Stimulated activated CD8-positive, alpha-beta memory T cell treated with anti-CD3 and anti-CD28 coated beads, Interleukin-7, amount 100 ng/mL, for 4 hours (primary cell): ENCODE data around the gene LBHD2.
"Not testable (repeated sequence)": the region's sequence is repeated elsewhere in the genome, so short reads cannot be mapped to it uniquely, and the experiment has no call there.

Experiments
- DNase-seq, 2 donors: peaks; one replicate each; pipeline ENCODE4 v3.0.0-alpha.2; 2020; ENCODE audit warnings: low read depth in 2 of 2

The LBHD2 gene

DNA sequence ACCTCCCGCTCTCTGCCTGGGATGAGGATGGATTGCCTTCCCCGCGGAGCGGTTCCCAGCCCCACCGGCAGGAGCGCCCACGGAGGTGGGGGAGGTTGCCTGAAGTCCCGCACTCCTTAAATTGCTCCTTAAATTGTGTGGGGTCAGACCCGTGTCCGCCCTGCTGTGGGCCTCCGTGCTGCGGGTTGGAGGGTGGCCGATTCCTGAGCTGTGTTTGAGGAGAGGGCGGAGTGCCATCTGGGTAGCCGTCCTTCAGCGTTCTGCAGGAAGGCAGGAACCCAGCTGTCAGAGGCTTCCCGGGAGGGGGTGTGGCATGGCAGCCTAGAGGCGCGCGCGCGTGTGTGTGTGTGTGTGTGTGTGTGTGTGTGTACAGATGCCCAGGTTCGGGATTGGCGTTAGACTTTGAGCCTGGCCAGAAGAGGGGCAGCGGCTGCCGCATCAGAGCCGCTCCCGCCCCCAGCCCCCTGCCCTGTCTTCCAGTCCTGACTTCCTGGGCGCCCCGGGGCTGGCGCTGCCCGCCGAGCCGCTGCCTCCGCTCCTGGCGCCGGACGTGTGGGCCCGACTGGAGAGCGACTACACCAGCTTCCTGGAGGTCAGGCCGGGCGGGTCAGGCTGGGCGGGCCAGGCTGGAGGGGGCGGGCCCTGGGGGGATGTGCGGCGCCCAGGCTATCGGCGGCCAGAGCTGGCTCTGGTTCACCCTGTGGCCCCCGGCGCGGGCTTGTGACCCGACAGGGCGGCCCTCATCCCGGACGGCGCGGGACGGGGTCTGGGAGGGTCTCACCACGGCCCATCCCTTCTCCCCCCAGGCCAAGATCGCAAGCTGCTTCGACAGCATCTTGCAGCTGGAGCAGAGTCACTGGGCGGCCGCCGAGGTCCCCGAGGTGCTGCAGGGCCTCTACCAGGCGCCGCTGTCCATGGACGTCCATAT lies 19.7 kb downstream of the LBHD2 start:
- DNase-seq: no peak

- DNase-seq: no peak
Observed at GRCh38 chr14:103104389-103104653, 20.3 kb downstream of the LBHD2 start.

DNA sequence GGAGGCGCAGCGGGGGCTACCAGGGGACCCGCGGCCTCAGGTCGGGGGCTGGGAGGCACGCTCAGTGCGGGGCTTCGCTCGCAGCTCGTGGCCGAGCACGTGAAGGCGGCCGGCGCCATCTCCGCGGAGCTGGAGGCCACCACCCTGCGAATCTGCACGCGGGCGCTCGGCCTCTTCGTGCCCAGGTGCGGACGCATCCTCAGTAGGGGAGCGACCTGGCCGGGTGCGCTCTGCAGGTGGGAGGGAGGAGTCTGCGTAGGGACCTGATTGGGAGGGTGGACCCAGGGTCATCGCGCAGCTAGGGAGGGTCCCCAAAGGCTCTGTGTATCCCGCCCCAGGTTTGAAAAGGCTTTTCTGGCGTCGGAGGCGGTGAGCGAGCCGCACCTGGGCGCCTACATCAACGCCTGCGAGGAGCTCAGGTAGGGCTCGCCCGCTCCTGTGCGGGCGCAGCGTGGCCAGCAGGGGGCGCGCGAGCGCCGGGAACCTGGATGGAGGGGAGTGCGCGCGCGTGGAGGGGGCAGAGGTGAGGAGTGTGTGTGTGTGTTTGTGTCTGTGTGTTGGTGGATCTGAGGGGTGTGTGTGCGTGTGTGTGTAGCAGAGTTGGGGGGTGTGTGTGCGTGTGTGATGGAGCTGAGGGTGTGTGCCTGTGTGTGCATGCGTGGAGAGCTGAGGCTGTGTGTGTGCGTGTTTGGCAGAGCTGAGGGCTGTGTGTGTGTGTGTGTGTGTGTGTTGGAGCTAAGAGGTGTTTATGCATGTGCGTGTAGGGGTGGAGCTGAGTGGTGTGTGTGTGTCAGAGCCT lies 20.8 kb downstream of the LBHD2 start:
- DNase-seq: peak; percentile 34 to 58

GRCh38 chr14:103105580-103106150 lies 21.7 kb downstream of the LBHD2 start:
- no peak for DNase-seq

DNA sequence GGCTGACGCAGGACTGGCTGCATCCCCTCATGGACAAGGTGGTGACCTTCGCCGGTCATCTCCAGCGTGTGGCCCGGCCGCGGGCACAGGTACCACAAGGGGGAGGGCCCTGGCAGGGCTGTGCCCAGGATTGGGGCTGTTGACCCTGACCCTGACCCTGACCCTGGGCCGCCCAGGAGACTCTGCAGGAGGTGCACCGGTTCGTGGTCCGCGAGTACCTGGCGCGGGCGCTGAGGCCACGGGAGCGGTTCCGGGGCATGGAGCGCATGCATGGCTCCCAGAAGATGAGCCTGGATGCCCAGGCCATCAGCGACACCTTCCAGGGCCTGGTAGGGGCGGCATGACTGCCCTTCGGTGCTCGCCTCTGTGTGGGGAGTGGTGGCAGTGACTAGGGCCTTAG lies 23.4 kb downstream of the LBHD2 start:
- DNase-seq: no peak

GRCh38 chr14:103107941-103108748 lies 24.1 kb downstream of the LBHD2 start:
- DNase-seq: no peak

GRCh38 chr14:103108749-103109207 lies 24.8 kb downstream of the LBHD2 start:
- no peak for DNase-seq

DNA sequence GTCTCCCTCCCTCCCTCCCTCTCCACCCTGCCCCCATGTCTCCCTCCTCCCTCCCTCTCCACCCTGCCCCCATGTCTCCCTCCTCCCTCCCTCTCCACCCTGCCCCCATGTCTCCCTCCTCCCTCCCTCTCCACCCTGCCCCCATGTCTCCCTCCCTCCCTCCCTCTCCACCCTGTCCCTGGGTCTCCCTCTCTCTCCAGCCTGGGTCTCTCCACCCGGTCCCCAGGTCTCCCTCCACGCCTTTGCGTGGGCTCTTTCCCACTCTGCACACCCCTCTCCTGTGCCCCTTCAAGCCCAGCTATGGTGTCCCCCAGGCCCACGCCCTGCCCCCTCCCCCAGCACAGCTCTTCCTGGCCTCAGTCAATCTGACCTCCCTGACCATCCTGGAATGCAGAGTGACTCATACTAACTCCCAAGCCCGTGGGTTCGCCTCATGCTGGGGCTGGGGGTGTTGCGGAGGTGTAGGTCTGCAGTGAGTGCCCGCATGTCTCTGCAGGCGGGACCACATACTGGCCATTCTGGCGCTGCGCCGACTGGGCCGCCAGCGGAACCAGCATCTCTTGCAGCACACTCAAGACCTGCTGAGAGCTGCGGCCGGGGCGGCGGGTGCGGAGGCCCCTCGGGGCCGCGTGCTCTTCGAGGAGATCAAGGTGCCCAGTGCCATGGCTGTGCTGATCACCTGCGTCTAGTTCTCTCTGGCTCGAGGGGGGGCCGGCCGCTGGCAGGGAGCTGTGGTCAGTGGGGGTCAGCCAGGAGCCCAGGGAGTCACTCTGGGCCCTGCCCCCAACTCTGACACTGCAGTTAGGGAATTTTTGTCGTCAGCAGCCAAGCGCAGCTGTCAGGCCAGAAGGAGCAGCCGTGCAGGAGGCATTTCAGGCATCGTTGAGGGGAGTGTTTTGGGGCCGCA lies 25.8 kb downstream of the LBHD2 start:
- no peak for DNase-seq

DNA sequence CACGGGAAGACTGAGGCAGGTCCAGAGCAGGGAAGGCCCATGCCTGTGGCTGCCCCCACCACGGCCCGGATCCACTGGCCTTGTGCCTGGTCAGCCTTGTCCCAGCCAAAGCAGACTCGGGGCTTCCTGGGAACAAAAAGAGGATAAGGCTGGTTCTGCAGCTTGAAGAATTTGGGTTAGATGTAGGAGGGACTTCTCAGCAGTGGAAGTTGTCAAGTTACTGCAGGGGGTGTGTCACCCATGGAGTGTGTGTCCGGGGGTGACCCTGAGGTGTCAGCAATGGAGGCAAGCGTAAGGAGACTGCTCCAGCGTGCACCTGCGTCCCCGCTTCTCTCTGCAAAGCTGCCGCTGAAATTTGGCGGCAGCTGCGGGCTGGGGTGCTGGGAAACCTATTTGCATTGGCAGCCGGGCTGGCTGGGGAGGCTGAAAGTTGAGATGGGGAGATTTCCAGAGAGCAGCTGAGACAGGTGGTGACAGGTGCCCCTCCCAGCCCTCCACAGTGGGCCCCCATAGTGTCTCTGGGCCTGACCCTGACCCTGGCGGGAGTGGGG lies 26.7 kb downstream of the LBHD2 start:
- no peak for DNase-seq

GRCh38 chr14:103111232-103111868 lies 27.3 kb downstream of the LBHD2 start:
- DNase-seq: no peak

- DNase-seq: no peak
Observed at GRCh38 chr14:103112400-103113243, 28.6 kb downstream of the LBHD2 start.

- no peak for DNase-seq
Observed at GRCh38 chr14:103113303-103113702, 29.3 kb downstream of the LBHD2 start.

DNA sequence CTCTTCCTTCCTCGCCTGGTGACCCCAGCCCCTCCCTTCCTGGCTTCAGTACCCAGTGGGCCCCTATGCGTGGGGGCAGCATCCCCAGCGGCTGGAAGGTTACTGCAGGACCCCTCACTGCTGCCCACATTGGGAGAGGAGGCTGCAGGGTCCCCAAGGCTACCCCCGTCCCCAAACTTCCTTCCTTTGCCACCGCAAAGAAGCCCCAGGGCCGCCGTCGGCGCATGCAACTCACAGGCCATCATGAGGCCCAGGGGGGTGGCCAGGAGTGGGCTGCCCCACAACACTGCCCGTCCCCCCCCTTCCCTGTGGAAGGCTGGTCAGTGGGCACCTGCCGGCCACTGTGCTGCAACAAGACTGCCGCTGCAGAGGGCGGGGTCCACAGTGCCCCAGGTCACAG lies 29.8 kb downstream of the LBHD2 start:
- no peak for DNase-seq

DNA sequence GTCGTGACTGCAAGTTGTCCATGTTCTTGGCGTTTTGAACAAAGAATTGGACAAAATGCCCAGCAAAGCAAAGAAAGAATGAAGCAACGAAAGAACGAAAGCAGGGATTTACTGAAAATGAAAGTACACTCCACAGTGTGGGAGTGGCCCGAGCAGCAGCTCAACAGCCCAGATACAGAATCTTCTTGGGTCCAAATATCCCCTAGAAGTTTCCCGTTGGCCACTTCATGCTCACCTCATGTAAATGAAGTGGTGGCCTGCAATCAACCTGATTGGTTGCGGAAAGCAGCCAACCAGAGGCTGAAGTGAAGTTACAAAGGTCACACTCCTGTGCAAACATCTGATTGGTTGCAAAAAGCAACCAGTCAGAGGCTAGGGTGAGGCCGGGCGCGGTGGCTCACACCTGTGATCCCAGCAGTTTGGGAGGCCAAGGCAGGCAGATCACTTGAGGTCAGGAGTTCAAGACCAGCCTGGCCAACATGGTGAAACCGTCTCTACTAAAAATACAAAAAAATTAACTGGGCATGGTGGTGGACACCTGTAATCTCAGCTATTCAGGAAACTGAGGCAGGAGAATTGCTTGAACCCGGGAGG lies 31.2 kb downstream of the LBHD2 start:
- not testable (repeated sequence) for DNase-seq

DNA sequence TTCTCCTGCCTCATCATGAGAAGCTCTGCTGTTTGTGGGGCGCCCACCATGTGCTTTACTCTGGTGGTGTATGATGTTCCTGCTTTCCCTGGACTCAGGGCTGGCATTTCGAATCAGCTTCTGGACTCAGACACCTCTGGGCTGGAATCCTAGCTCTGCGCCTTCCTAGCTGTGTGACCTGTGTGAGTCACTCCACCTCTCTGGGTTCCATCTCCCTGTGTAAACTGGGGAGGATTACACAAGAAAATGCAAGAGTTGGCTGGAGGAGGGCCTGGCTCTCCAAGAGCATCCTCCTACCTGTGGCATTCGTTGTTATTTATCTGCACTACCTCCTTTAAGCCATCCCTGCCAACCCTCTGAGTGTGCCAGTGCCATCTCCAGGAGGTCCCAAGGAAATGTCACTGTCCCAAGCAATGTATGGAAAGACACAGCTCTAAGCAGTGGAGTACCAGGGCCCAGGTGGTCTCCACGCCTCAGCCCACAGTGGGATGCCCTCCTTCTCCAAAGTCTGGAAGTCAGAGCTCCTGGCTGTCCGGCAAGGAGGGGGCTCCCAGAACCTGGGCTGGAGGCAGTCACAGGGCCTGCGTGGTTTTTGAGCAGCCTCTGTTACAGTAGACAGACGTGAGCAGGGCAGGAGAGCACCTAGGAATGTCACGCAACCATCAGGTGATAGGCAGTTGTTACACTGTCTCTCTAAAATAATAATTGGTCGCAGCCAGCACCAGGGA lies 32.0 kb downstream of the LBHD2 start:
- no peak for DNase-seq

- no peak for DNase-seq
Observed at GRCh38 chr14:103116636-103117035, 32.6 kb downstream of the LBHD2 start.

DNA sequence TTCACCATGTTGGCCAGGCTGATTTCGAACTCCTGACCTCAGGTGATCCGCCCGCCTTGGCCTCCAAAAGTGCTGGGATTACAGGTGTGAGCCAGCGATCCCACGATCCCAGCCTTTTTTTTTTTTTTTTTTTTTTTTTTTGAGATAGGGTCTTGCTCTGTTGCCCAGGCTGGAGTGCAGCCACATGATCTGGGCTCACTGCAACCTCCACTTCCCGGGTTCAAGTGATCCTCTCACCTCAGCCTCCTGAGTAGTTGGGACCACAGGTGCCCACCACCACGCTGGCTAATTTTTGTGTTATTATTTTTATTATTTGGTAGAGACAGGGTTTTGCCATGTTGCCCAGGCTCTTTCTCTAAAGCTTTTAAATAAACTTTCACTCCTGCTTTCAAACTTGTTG lies 33.5 kb downstream of the LBHD2 start:
- not testable (repeated sequence) for DNase-seq
